Nephron (organoid): ENCODE measurements around the gene SLC22A2.
A peak's percentile ranks its signal among the peaks of the same experiment; 100 is the strongest.

Experiments used
- H3K27ac Mint-ChIP-seq, 3 experiments: 2 replicates each; pipeline ENCODE4 v1.8.0; 2020; ENCODE audit warnings: mixed read lengths in 3 of 3, mild to moderate bottlenecking in 2 of 3, moderate library complexity in 1 of 3
- H3K27me3 Mint-ChIP-seq: 2 replicates; pipeline ENCODE4 v1.8.0; 2021; ENCODE audit warnings: low read depth, mild to moderate bottlenecking, moderate library complexity, mixed read lengths
- H3K36me3 Mint-ChIP-seq: 2 replicates; pipeline ENCODE4 v1.8.0; 2020; ENCODE audit warnings: low read depth, mixed read lengths
- H3K4me1 Mint-ChIP-seq: 2 replicates; pipeline ENCODE4 v1.8.0; 2020; ENCODE audit warnings: mixed read lengths
- H3K4me3 Mint-ChIP-seq, 3 experiments: 2 replicates each; pipeline ENCODE4 v1.8.0; 2020; ENCODE audit warnings: mild to moderate bottlenecking in 3 of 3, mixed read lengths in 3 of 3, moderate library complexity in 2 of 3
- H3K9me3 Mint-ChIP-seq: 2 replicates; pipeline ENCODE4 v1.8.0; 2020; ENCODE audit warnings: mixed read lengths
- CTCF ChIP-seq, 3 experiments: fragments of 200-600 bp; sonication (generic); IDR thresholded peaks; one replicate each; pipeline ENCODE4 v1.5.0; 2021; ENCODE audit warnings: antibody characterized with exemption in 3 of 3; ENCODE audit not compliant: unreplicated experiment in 3 of 3

The SLC22A2 gene

GRCh38 chr6:160201061-160201460 lies 57.6 kb downstream of the SLC22A2 start:
- no peak for TF ChIP-seq CTCF (IDR thresholded peaks at IDR 0.05; ENCODE audit: unreplicated experiment in 3 of 3)
- no peaks in the 10 kb centered on the region for H3K27me3 Mint-ChIP-seq
- no peak overlapping the region for H3K4me3 Mint-ChIP-seq
- peaks cover 3% of the 10 kb centered on the region for H3K9me3 Mint-ChIP-seq
- H3K27ac Mint-ChIP-seq, result peak overlapping the region in 2 of 3 experiments; percentile 5 to 98
- H3K4me1 Mint-ChIP-seq, result peaks cover 33% of the 10 kb centered on the region
- no peaks in the 10 kb centered on the region for H3K36me3 Mint-ChIP-seq

GRCh38 chr6:160198606-160199211 lies 59.9 kb downstream of the SLC22A2 start:
- Mint-ChIP-seq H3K4me1 (peaks cover 33% of the 10 kb centered on the region), H3K27ac (peak overlapping the region; percentile 79 to 98 (median 79)), H3K4me3 (no peak overlapping the region), H3K9me3 (peaks cover 18% of the 10 kb centered on the region), H3K27me3 (no peaks in the 10 kb centered on the region), H3K36me3 (no peaks in the 10 kb centered on the region)
- no peak for TF ChIP-seq CTCF (IDR thresholded peaks at IDR 0.05; ENCODE audit: unreplicated experiment in 3 of 3)

- peaks cover 33% of the 10 kb centered on the region for H3K4me1 Mint-ChIP-seq
- H3K9me3 Mint-ChIP-seq, result peaks cover 27% of the 10 kb centered on the region
Observed at GRCh38 chr6:160197662-160198061, 61.0 kb downstream of the SLC22A2 start.

GRCh38 chr6:160194808-160195207 lies 63.8 kb downstream of the SLC22A2 start:
- H3K9me3 Mint-ChIP-seq, result peaks cover 41% of the 10 kb centered on the region
- no peak overlapping the region for H3K27ac Mint-ChIP-seq

More at GRCh38 chr6:160197662-160198061, 61.0 kb downstream of the SLC22A2 start:
- Mint-ChIP-seq H3K4me3 (no peak overlapping the region), H3K27me3 (no peaks in the 10 kb centered on the region), H3K36me3 (peaks cover 4% of the 10 kb centered on the region), H3K27ac (peak overlapping the region in 1 of 3 experiments; percentile 48)
- TF ChIP-seq CTCF (IDR thresholded peaks at IDR 0.05; ENCODE audit: unreplicated experiment in 3 of 3), result no peak

DNA sequence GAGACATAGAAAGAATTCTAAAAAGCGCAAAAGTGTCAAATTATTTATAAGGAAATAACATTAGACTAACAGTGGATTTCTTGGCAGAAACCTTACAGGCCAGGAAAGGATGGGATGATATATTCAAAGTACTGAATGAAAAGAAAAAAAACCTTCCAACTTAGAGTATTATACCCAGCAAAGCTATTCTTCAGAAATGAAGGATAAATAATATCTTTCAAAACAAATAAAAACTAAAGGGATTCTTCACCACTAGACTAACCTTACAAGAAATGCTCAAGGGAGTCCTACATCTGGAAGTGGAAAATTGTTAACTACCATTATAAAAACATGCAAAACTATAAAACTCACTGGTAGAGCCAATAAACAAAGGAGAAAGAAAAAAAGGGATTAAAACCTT lies 65.8 kb downstream of the SLC22A2 start:
- TF ChIP-seq CTCF (IDR thresholded peaks at IDR 0.05; ENCODE audit: unreplicated experiment in 3 of 3), result no peak
- Mint-ChIP-seq H3K9me3 (peaks cover 43% of the 10 kb centered on the region), H3K4me3 (no peak overlapping the region), H3K27me3 (no peaks in the 10 kb centered on the region), H3K27ac (no peak overlapping the region), H3K36me3 (peaks cover 4% of the 10 kb centered on the region), H3K4me1 (no peaks in the 10 kb centered on the region)

More at GRCh38 chr6:160194808-160195207, 63.8 kb downstream of the SLC22A2 start:
- Mint-ChIP-seq H3K4me1 (peaks cover 14% of the 10 kb centered on the region), H3K36me3 (peaks cover 4% of the 10 kb centered on the region), H3K27me3 (no peaks in the 10 kb centered on the region), H3K4me3 (no peak overlapping the region)
- no peak for TF ChIP-seq CTCF (IDR thresholded peaks at IDR 0.05; ENCODE audit: unreplicated experiment in 3 of 3)

- Mint-ChIP-seq H3K36me3 (peaks cover 4% of the 10 kb centered on the region), H3K9me3 (peaks cover 42% of the 10 kb centered on the region), H3K27ac (no peak overlapping the region), H3K4me3 (no peak overlapping the region), H3K4me1 (no peaks in the 10 kb centered on the region), H3K27me3 (no peaks in the 10 kb centered on the region)
- TF ChIP-seq CTCF (IDR thresholded peaks at IDR 0.05; ENCODE audit: unreplicated experiment in 3 of 3), result no peak
Observed at GRCh38 chr6:160190973-160191372, 67.6 kb downstream of the SLC22A2 start.
